Left renal pelvis (tissue), 4 donors: ENCODE results near the gene CHRM1. TPM values are rescaled to one million over a fixed set of nuclear protein-coding genes. Genes with fewer than 3 reads are reported as not detected.

Source experiments
- DNase-seq, 4 donors: peaks; one replicate each; pipeline ENCODE4 v3.0.0-alpha.2; 2013; ENCODE audit warnings: low read depth in 4 of 4, low spot score in 3 of 4
- polyA plus RNA-seq, 4 donors: library from polyadenylated mRNA; unstranded; fragments of 120-200 nt; gene quantifications; one replicate each; pipeline ENCODE4 v1.2.1, GENCODE V29; 2013; ENCODE audit not compliant: insufficient read length in 4 of 4

The CHRM1 gene
- polyA plus RNA-seq, 4 donors: 0.05 to 0.40 TPM; not detected in 2

DNA sequence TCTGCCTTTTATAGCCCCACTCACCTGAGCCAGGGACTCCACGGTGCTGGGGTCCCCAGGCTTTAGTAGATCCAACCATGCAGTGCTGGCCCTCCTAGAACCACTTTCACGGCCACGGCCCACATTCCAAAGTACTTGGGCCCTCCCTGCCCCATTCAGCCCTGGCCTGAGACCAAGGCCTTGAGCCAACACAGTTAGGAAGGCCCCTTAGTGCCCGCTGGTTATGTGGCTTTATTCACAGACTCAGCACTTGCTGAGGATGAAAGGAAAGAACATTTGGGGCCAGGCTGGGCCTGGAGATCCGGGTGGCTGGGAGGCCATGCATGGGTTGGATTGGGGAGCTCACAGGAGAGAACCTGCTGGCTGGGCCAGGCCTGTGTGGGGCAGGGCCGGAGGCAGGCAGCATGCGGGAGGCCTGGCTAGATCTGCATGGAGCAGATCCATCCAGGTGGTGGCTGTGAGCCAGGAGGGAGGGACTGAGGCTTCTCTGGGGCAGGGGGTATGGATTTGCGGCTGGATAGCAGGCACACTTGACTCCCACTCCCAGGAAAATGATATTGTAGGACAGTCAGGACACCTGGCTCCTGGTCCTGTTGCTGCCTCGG, 12.6 kb downstream of the CHRM1 start:
- DNase-seq: no peak

DNA sequence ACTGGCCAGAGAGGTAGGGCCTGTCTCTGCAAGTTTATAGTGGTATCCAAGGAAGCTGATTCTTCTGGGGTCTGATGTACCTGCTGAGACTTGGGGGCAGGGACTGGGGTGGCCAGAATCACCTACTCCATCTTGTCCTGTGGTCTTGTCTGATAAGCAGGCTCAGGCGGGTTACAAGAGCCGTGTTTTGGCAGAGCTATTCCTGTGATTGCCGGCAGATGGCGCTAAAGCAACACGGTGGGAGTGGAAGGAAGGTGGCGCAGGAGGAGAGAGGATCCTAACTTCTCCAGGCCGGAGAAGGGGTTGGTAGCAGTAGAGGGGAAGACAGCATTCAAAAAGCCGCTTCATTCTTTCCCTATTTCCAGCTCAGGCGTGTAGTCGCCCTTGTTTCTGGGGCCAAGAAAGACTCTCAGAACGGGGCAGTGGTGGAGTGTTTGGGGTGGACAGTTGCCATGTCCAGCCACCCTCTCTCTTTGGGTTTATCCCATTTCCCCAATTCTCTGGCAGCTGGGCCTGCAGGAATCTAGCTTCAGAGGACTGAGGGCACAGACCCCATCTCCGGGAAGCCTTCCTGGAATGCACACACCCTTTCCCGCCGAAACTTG, 15.1 kb downstream of the CHRM1 start:
- DNase-seq: peak in 2 of 4 donors; percentile 57 to 79

DNA sequence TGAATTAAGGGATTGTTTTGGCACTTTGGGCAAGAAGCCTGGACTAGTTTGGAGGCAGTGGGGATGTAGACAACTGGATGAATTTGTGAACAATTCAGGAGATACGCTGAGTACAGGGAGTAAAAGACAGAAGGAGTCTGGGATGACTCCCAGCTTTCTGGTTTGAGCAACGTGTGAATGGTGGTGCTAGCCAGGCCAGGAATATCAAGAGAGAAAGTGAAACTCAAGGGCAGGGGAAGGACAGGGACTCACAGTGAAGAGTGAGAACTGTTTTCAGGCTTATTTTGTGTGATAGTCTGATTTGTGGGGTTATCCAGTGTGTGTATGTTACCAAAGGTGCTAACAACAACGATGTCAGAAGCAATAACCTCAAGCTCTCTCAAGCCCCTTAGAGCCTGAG, 15.9 kb downstream of the CHRM1 start:
- DNase-seq: no peak

- no peak for DNase-seq
Observed at GRCh38 chr11:62902932-62903331, 18.2 kb downstream of the CHRM1 start.

GRCh38 chr11:62898027-62898426, 23.1 kb downstream of the CHRM1 start:
- no peak for DNase-seq

DNA sequence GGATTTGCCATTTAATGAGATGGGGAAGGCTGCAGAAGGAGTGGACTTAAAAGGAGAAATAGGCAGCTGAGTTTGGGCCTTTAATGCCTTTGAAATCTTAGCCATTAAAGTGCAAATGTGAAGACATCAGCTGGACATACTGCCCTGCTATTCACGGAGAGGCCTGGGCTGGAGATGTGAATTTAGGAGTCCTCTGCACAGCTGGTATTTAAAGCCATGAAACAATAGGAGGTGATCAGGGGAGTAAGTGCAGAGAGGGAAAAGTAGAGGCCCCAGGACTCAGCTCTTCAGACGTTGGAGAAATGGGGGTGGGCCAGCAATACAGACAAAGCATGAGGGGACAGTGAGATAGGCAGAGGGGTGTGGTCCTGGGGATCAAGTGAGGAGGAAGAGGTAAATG, 23.9 kb downstream of the CHRM1 start:
- no peak for DNase-seq

DNA sequence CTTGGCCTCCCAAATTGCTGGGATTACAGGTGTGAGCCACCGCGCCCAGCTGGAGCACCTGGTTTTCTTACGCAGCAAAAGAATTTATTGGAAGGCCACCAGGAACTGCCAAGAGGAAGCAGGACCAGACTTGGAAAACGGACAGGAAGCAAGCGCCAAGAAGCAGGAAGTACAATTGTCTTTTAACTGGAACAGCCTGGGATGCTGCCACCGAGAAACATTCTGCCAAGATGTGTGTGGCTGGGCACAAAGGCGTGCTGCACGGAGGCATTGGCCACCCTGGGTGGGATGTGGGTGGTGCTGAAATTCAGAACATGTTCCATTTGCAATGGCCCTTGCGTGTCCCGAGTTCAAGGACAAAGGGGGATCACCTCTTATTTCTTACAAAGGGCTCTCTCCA, 25.1 kb downstream of the CHRM1 start:
- DNase-seq: no peak

- DNase-seq: no peak
Observed at GRCh38 chr11:62895501-62895900, 25.7 kb downstream of the CHRM1 start.

GRCh38 chr11:62892077-62892922, 28.9 kb downstream of the CHRM1 start:
- DNase-seq: no peak

DNA sequence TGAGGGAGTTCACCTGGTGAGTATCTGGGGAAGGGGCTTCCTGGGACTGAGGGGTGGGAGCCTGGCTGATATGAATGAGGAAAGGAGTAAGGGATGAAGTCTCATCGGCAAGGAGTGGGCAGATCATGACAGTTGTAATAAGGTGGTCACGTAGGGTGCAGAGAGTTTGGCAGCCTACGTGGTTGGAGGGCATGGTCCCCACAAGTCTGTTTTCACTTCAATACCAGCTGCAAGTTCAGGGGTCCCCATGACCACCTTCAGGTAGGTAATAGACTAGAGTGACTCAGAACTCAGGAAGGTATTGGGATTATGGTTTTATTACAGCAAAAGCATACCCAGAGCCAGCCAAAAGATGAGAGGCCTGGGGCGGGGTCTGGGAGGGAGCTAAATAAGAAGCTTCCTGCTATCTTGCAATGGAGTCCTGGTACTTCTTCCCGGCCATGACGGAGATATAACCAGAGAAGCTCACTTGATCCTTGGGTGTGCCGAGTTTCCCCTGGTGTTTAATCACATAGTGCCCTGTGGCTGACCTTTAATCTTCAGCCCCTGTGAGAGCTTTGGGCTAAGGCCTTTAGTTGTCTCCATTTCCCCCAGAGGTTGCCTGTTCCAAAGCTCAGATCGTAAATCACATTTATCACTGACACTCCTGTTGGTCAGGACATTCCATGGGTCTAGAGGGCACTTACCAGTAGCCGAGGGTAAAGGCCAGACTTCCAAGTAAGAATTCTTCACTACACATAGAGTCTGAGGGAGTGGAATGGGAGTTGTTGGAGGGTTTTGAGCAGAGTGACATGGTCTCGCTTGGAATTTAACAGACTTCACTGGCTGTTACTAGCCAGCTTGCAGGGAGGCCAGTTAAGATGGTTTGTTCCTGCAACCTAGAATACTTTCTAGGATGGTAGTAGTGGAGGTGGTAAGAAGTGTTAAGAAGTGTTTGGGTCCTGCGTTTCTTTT, 31.4 kb downstream of the CHRM1 start:
- peak in 2 of 4 donors; percentile 50 to 51 for DNase-seq

GRCh38 chr11:62889126-62889483, 32.1 kb downstream of the CHRM1 start:
- no peak for DNase-seq

DNA sequence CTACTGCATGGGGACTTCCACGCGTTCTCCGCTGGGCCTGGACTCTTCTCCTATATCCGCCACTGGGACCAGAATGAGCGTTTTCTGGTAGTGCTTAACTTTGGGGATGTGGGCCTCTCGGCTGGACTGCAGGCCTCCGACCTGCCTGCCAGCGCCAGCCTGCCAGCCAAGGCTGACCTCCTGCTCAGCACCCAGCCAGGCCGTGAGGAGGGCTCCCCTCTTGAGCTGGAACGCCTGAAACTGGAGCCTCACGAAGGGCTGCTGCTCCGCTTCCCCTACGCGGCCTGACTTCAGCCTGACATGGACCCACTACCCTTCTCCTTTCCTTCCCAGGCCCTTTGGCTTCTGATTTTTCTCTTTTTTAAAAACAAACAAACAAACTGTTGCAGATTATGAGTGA, 32.8 kb downstream of the CHRM1 start:
- no peak for DNase-seq

GRCh38 chr11:62885137-62885750, 35.9 kb downstream of the CHRM1 start:
- no peak for DNase-seq

- DNase-seq: no peak
Observed at GRCh38 chr11:62883673-62884072, 37.5 kb downstream of the CHRM1 start.

GRCh38 chr11:62882788-62883501, 38.2 kb downstream of the CHRM1 start:
- DNase-seq: no peak

DNA sequence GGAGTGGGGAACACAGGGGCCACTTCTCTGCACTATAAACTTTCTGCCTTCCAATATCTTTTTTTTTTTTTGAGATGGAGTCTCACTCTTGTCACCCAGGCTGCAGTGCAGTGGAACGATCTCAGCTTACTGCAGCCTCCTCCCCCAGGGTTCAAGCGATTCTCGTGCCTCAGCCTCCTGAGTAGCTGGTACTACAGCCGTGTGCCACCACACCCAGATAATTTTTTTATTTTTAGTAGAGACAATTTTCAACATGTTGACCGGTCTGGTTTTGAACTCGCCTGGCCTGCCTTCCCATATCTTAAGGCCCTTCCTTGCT, 38.8 kb downstream of the CHRM1 start:
- DNase-seq: no peak

GRCh38 chr11:62881579-62882430, 39.4 kb downstream of the CHRM1 start:
- peak; percentile 85 to 94 (median 91) for DNase-seq

DNA sequence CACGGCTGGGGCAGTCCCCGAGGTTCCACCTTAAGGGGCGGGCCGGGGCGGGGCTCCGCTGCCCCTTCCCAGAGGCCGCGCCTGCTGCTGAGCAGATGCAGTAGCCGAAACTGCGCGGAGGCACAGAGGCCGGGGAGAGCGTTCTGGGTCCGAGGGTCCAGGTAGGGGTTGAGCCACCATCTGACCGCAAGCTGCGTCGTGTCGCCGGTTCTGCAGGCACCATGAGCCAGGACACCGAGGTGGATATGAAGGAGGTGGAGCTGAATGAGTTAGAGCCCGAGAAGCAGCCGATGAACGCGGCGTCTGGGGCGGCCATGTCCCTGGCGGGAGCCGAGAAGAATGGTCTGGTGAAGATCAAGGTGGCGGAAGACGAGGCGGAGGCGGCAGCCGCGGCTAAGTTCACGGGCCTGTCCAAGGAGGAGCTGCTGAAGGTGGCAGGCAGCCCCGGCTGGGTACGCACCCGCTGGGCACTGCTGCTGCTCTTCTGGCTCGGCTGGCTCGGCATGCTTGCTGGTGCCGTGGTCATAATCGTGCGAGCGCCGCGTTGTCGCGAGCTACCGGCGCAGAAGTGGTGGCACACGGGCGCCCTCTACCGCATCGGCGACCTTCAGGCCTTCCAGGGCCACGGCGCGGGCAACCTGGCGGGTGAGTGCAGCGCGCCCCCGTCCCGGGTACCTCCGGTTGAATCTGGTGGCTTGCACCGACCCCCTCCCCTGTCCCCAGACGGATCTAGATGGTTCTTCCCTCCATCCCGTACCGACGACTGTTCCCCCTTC, 40.2 kb downstream of the CHRM1 start, which contains the start of gene SLC3A2:
TSS of gene SLC3A2 (plus strand) at position 94 of the 776 bp plus-strand sequence. CDS start at position 222, 128 bp downstream.
- peak; percentile 74 to 83 (median 80) for DNase-seq
